GM10248 (cell line): ENCODE data around the gene PPP2R2B.
A peak's percentile ranks its signal among the peaks of the same experiment; 100 is the strongest.
"Not testable (repeated sequence)": the region's sequence is repeated elsewhere in the genome, so short reads cannot be mapped to it uniquely, and the experiment has no call there.

Experiments used
- CTCF ChIA-PET: fragments of 300-600 bp; sonication (Branson Sonifier 250); formaldehyde crosslinking; extraction: SDS; loops from one replicate; lab custom pipeline; 2021; ENCODE audit warnings: antibody characterized with exemption; lab: Yijun Ruan, JAX
- POLR2A ChIA-PET: fragments of 350-650 bp; sonication (Branson Sonifier 250); formaldehyde crosslinking; extraction: SDS; loops from one replicate; lab custom pipeline; 2020; ENCODE audit warnings: antibody characterized with exemption; lab: Yijun Ruan, JAX
- DNase-seq: peaks from one replicate; pipeline ENCODE4 v3.0.0; 2012; ENCODE audit errors: extremely low spot score
- CTCF ChIP-seq: IDR thresholded peaks from 2 replicates; pipeline ENCODE4 v1.5.1; 2012; ENCODE audit warnings: mild to moderate bottlenecking, low read depth; ENCODE audit errors: extremely low read depth, missing control alignments, control extremely low read depth

PPP2R2B gene

GRCh38 chr5:146565764-146566367 lies 312.7 kb downstream of the PPP2R2B start:
- peak; percentile 47 for TF ChIP-seq CTCF
- DNase-seq: peak; percentile 56
- ChIA-PET POLR2A (no interaction called here), CTCF (interaction anchor here (0.7 to 2.2 kb wide), 10 partner anchors 11 to 623 kb away, joined by 3 to 14 read pairs (median 3); no protein-coding TSS in a partner anchor)

DNA sequence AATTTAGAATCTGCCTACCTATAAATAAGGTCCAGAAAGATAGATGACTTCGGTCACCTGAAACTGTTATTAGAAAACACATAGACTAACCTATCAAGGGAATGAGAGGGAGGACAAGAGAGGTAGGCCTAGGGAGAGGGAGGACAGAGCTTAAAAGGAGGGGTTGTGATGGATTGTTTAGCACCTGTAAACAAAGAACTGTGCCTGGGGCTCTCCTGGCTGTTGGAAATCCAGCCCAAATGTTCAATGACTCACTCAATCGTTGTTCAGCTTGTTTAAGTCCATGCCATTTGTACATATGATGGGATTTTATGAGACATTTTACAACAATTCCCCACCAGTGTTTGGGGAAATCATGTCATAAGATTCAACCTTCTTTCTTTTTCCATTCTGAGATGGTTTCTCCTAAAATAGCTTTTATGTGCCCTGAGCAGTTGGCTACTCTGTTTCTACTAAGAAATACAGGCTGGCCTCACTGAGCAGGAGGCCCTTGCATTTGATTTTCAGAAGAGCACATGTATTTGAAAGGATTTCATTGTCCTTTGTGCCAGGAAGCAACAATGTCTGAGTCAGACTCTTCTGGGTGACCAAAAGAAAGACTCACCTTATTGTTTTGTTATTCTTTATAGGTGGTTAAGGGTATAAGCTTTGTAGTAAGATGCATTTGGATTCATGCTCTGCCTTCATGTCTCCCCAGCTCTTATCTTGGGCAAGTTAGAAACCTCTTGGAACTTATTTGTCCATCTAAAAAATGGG lies 314.4 kb downstream of the PPP2R2B start:
- ChIA-PET POLR2A (no interaction called here), CTCF (interaction anchor here (1.0 to 1.3 kb wide), 2 partner anchors 22 to 31 kb away, joined by 3 to 4 read pairs; no protein-coding TSS in a partner anchor)
- DNase-seq: no peak

GRCh38 chr5:146562461-146562860 lies 316.1 kb downstream of the PPP2R2B start:
- DNase-seq: no peak
- no peak for TF ChIP-seq CTCF
- ChIA-PET CTCF (interaction anchor here (1.1 to 2.0 kb wide), 4 partner anchors 10 to 626 kb away, joined by 4 to 5 read pairs (median 5); no protein-coding TSS in a partner anchor), POLR2A (interaction anchor here (0.6 kb wide), 1 partner anchor 26 kb away, joined by 9 read pairs; no protein-coding TSS in a partner anchor)

More for the DNA sequence above, 314.4 kb downstream of the PPP2R2B start:
- no peak for TF ChIP-seq CTCF

DNA sequence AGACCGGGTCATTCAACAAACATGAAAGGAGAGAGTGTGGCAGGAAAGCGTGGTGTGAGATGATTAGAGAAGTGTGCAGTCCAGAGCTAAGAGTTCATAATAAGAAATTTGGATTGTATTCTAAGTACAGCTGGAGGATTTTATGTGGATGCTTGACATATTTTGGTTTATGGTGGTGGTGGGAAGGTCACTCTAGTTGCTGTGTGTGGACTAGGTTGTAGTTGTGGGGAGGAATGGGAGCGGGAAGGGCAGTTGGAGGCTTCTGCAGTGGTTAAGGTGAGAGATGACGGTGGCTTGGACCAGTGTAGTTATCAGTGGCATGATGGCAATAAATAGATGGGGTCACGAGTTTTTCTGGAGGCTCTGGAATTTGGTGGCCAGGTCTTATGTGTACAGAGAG lies 316.8 kb downstream of the PPP2R2B start:
- POLR2A ChIA-PET: no interaction called here
- DNase-seq: no peak
- no peak for TF ChIP-seq CTCF
- CTCF ChIA-PET: interaction anchor here (1.3 to 2.0 kb wide), 3 partner anchors 9 to 627 kb away, joined by 4 to 5 read pairs (median 5); no protein-coding TSS in a partner anchor

DNA sequence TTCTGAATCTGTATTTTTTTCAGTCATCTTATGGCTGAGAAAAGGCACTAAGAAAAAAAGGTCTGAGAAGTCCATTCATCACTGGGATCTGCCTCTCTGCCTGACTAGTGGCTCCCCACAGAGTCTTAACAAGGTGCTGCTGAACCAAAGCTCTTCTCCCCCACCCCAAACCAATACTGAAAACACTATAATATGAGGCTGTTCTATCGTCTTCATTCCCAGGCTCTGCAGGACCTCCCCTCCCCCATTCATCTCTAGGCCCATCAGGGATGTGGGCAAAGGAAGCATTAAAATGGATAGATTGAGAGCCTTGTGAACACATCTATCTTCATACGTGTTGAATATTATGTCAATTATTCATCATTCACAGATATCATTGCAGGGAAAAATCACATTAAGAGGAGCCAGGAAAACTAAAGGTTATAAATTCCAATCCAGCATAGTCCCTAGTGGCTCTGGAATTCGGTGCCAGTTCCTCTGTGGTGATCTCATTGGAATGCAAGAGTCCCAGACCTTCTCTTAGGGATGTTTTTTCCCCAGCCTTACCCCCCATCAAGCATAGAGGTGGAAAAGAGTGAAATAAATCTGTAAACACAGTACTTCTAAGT lies 318.2 kb downstream of the PPP2R2B start:
- DNase-seq: no peak
- ChIA-PET POLR2A (no interaction called here), CTCF (no interaction called here)
- no peak for TF ChIP-seq CTCF

GRCh38 chr5:146556884-146557283 lies 321.7 kb downstream of the PPP2R2B start:
- POLR2A ChIA-PET, DNase-seq: not testable (repeated sequence)
- CTCF ChIA-PET: interaction anchor here (1.2 to 4.4 kb wide), 2 partner anchors 11 to 15 kb away, joined by 4 to 16 read pairs; no protein-coding TSS in a partner anchor
